Thyroid gland (tissue), 4 donors: ENCODE data around the gene LARGE2.

Source experiments
- CTCF ChIP-seq, 6 experiments: fragments of 200-600 bp in 3 of 6; fragments of 450-650 bp in 3 of 6; sonication (generic) in 3 of 6; IDR thresholded peaks; one replicate each; pipeline ENCODE4 v1.5.1; 2016 to 2019; ENCODE audit warnings: antibody characterized with exemption in 6 of 6, mild to moderate bottlenecking in 2 of 6, inconsistent platforms in 1 of 6, moderate library complexity in 1 of 6
- POLR2A ChIP-seq, 2 donors: fragments of 450-650 bp; IDR thresholded peaks; one replicate each; pipeline ENCODE4 v1.6.1; 2017; ENCODE audit warnings: antibody characterized with exemption in 2 of 2, mild to moderate bottlenecking in 2 of 2, moderate library complexity in 1 of 2

GRCh38 chr11:45930031-45930794, 7.8 kb downstream of the LARGE2 start:
- TF ChIP-seq CTCF (IDR thresholded peaks at IDR 0.05), result no peak
- no peak for TF ChIP-seq POLR2A (IDR thresholded peaks at IDR 0.05)
